ENCODE data around the gene DIP2C. TPM values are rescaled to one million over a fixed set of nuclear protein-coding genes. Genes with fewer than 3 reads are reported as not detected.
A peak's percentile ranks its signal among the peaks of the same experiment; 100 is the strongest.
"Not testable (repeated sequence)": the region's sequence is repeated elsewhere in the genome, so short reads cannot be mapped to it uniquely, and the experiment has no call there.

Gene DIP2C
- total RNA-seq, 1 donor from 2014 or later = 11.4 TPM

GRCh38 chr10:588246-589165, 101.0 kb downstream of the DIP2C start:
- peak; percentile 55 for TF ChIP-seq CTCF (conservative IDR thresholded peaks at IDR 0.05; ENCODE audit: low read depth, low read length)
- no peak overlapping the region for H3K4me3 ChIP-seq (ENCODE audit: low read depth, low read length)
- no peak for DNase-seq (ENCODE audit: low read depth)

DNA sequence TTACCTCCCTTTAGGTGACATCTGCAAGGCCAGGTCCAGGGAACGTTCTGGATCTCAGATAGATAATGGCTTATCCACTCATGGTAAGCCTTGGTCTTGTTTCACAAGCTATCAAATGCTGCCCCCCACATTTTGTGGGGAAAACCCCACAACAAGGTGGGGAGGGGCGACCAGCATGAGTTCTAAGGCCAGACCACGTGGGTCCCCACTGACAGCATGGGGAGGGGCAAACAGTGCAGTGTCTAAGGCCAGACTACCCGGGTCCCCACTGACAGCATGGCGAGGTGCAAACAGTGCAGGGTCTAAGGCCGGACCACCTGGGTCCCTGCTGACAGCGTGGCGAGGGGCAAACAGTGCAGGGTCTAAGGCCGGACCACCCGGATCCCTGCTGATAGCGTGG, 102.8 kb downstream of the DIP2C start:
- TF ChIP-seq CTCF (conservative IDR thresholded peaks at IDR 0.05; ENCODE audit: low read depth, low read length) = no peak
- no peak for DNase-seq (ENCODE audit: low read depth)
- no peak overlapping the region for H3K4me3 ChIP-seq (ENCODE audit: low read depth, low read length)

GRCh38 chr10:586151-586550, 103.3 kb downstream of the DIP2C start:
- no peak for DNase-seq (ENCODE audit: low read depth)

GRCh38 chr10:585502-585901, 104.0 kb downstream of the DIP2C start:
- H3K4me3 ChIP-seq (ENCODE audit: low read depth, low read length) = no peak overlapping the region
- TF ChIP-seq CTCF (conservative IDR thresholded peaks at IDR 0.05; ENCODE audit: low read depth, low read length) = no peak
- DNase-seq (ENCODE audit: low read depth) = no peak

More at GRCh38 chr10:586151-586550, 103.3 kb downstream of the DIP2C start:
- no peak overlapping the region for H3K4me3 ChIP-seq (ENCODE audit: low read depth, low read length)
- TF ChIP-seq CTCF (conservative IDR thresholded peaks at IDR 0.05; ENCODE audit: low read depth, low read length) = no peak

GRCh38 chr10:584497-585290, 104.8 kb downstream of the DIP2C start:
- DNase-seq (ENCODE audit: low read depth); H3K4me3 ChIP-seq (ENCODE audit: low read depth, low read length): not testable (repeated sequence)

DNA sequence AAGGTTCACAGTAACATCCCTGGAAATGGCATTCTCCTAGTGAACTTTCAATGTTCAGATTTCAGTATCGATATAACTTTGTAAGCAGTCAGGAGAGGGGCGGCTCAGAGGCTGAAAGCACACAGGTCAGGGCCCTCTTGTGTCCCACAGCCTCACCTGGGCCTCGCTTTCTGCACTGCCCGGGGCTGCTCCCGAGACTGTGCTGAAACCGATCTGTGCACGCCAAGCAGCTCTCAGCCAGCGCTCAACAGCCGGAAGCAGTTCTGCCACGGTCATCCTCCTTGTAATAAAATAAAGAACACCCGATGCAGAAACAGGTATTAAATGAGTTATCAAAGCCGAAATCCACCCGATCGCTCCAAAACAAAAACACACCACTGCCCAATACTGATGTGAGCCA, 106.0 kb downstream of the DIP2C start:
- H3K4me3 ChIP-seq (ENCODE audit: low read depth, low read length) = no peak overlapping the region
- no peak for TF ChIP-seq CTCF (conservative IDR thresholded peaks at IDR 0.05; ENCODE audit: low read depth, low read length)
- no peak for DNase-seq (ENCODE audit: low read depth)

GRCh38 chr10:581776-582330, 107.6 kb downstream of the DIP2C start:
- no peak for TF ChIP-seq CTCF (conservative IDR thresholded peaks at IDR 0.05; ENCODE audit: low read depth, low read length)
- H3K4me3 ChIP-seq (ENCODE audit: low read depth, low read length) = no peak overlapping the region
- DNase-seq (ENCODE audit: low read depth) = no peak
